ENCODE measurements around the gene C1orf21.
A peak's percentile ranks its signal among the peaks of the same experiment; 100 is the strongest.

C1orf21 gene

DNA sequence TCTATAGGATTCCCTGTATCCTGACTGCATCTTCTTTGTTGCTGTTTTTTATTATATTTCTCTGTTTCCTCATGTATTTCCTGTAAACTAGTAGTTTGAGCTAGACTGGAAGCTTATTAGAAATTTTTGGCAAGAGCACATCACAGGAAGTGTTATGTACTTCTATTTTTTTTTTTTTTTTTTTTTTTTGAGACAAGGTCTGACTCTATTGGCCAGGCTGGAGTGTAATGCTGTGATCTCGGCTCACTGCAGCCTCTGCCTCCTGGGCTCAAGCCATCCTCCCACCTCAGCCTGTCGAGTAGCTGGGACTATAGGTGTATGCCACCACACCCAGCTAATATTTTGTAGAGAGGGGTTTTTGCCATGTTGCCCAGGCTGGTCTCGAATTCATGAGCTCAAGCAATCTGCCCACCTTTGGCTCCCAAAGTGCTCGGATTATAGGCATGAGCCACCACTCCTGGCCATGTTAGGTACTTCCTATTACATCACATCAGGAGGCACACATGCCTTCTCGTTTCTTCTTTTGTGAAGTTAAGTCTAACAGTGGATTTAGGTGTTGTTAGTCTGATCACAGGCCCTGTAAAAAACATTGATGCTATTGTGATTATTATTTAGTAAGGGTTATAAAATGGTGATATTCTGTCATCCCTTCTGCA, 12.5 kb downstream of the C1orf21 start:
- no peak overlapping the region for H3K4me3 ChIP-seq (replicated peaks; ENCODE audit: low read depth, low read length)
- DNase-seq (ENCODE audit: low read depth): peak; percentile 42
- TF ChIP-seq, protein P1, sequence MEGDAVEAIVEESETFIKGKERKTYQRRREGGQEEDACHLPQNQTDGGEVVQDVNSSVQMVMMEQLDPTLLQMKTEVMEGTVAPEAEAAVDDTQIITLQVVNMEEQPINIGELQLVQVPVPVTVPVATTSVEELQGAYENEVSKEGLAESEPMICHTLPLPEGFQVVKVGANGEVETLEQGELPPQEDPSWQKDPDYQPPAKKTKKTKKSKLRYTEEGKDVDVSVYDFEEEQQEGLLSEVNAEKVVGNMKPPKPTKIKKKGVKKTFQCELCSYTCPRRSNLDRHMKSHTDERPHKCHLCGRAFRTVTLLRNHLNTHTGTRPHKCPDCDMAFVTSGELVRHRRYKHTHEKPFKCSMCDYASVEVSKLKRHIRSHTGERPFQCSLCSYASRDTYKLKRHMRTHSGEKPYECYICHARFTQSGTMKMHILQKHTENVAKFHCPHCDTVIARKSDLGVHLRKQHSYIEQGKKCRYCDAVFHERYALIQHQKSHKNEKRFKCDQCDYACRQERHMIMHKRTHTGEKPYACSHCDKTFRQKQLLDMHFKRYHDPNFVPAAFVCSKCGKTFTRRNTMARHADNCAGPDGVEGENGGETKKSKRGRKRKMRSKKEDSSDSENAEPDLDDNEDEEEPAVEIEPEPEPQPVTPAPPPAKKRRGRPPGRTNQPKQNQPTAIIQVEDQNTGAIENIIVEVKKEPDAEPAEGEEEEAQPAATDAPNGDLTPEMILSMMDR (IDR thresholded peaks at IDR 0.05; ENCODE audit: low read length, missing control alignments): no peak

DNA sequence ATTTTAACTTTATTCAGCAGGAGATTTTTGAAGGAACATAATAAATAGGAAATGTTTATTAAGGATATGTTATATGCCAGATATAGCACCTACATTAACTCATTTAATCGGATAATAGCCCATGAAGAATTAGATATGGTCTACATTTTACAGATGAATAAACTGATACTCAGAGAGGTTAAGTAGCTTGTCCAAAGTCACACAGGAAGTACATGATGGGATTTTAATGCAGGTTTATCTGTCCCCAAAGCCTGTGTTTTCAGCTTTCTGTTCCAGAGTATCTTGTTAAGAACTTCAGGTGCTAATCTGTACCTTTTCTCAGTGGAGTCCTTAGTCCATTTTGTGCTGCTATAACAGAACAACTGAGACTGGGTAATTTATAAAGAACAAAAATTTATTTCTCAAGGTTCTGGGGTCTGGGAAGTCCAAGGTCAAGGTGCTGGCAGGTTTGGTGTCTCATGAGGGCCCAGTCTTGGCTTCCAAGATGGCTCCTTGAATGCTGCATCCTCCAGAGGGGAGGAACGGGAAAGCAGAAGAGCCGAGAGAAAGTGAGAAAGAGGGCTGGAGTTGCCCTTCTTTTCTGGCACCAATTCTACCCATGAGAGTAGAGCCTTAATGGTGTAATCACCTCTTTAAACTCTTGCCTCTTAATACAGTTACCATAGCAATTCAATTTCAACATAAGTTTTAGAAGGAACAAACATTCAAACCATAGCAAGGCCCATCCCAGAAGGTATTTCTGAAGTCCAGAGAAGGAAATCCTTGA, 17.3 kb downstream of the C1orf21 start:
- DNase-seq (ENCODE audit: low read depth): no peak
- TF ChIP-seq, protein P1 (IDR thresholded peaks at IDR 0.05; ENCODE audit: low read length, missing control alignments): no peak
- no peak overlapping the region for H3K4me3 ChIP-seq (replicated peaks; ENCODE audit: low read depth, low read length)

DNA sequence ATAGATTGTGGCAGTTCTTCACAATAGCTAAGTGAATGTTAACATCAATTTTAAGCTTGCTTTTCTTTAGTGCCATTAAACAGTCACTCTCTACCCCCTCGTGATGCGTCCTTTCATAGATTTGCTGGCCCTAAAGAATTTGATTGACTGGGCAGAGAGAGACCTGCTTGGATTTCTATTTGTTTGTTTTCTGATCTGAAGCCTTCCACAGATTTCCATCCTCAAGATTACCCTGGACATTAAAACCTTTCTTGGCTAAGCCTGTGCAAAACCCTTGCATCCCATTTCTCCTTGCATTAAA, 17.8 kb downstream of the C1orf21 start:
- TF ChIP-seq, protein P1 (IDR thresholded peaks at IDR 0.05; ENCODE audit: low read length, missing control alignments): no peak
- no peak overlapping the region for H3K4me3 ChIP-seq (replicated peaks; ENCODE audit: low read depth, low read length)
- DNase-seq (ENCODE audit: low read depth): no peak

DNA sequence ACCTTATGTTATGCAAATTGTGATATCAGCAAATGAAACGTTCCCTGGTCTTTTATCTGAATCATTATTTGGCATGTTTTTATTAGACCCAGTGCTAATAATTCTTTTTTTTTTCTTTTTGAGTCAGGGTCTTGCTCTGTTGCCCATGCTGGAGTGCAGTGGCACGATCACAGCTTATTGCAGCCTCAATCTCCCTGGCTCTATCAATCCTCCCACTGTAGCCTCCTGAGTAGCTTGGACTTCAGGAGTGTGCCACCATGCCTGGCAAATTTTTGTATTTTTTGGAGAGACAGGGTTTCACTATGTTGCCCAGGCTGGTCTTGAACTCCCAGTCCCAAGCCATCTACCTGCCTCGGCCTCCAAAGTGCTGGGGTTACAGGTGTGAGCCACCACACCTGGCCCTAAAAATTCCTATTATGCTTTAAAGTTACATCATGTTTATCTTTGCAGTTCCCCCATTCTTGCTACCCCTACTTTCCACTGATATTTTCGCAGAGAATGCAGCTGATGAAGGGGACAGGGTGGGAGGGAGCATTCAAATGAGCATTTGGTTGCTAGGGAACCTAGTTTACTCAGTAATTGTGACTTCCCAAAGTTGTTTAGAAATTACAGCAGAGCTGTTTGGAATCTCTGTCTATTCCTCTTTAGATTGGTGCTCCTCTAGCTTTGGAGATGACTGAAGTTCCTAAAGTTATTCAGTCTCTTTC, 18.4 kb downstream of the C1orf21 start:
- no peak for DNase-seq (ENCODE audit: low read depth)
- H3K4me3 ChIP-seq (replicated peaks; ENCODE audit: low read depth, low read length): no peak overlapping the region
- TF ChIP-seq, protein P1 (IDR thresholded peaks at IDR 0.05; ENCODE audit: low read length, missing control alignments): no peak

DNA sequence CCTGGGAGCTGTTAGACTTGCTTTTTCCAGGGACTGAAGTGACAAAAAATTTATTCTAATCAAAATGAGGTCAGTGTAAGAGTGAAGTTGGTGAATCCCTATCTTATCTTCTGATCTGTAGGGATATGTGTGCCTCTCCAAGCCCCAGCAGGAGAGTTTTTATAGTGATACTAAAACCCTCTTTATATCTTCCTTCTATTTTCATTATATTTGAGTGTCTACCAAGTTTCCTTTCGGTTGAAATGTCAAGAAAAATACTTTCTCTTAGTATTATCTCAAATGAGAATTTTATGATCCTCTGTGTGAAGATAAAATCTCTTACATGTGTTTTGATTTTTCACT, 18.9 kb downstream of the C1orf21 start:
- no peak for DNase-seq (ENCODE audit: low read depth)
- H3K4me3 ChIP-seq (replicated peaks; ENCODE audit: low read depth, low read length): no peak overlapping the region
- TF ChIP-seq, protein P1 (IDR thresholded peaks at IDR 0.05; ENCODE audit: low read length, missing control alignments): no peak

DNA sequence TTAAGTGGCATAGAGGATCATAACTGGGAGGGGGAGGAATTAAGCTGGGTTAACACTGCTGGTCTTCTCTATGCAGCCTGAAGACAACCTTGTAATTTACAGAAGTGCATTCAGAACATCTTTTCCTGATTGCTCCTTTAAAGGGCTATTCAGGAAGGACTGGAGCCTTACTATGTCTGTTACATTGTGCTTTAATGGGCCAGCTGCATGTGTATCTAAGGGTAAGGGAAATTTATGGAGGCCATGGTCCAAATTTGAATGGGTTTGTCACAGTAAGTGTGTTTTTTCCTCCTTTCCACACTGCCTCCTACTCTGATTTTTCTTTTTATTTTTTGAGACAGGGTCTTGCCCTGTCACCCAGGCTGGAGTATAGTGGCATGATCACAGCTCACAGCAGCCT, 19.6 kb downstream of the C1orf21 start:
- TF ChIP-seq, protein P1 (IDR thresholded peaks at IDR 0.05; ENCODE audit: low read length, missing control alignments): no peak
- DNase-seq (ENCODE audit: low read depth): no peak
- H3K4me3 ChIP-seq (replicated peaks; ENCODE audit: low read depth, low read length): no peak overlapping the region
